ENCODE measurements around the gene LTBP2. TPM values are rescaled to one million over a fixed set of nuclear protein-coding genes. Genes with fewer than 3 reads are reported as not detected.

The LTBP2 gene
- total and polyA plus RNA-seq, 2 experiments from 2014 or later, result 2.0 to 5.4 TPM

DNA sequence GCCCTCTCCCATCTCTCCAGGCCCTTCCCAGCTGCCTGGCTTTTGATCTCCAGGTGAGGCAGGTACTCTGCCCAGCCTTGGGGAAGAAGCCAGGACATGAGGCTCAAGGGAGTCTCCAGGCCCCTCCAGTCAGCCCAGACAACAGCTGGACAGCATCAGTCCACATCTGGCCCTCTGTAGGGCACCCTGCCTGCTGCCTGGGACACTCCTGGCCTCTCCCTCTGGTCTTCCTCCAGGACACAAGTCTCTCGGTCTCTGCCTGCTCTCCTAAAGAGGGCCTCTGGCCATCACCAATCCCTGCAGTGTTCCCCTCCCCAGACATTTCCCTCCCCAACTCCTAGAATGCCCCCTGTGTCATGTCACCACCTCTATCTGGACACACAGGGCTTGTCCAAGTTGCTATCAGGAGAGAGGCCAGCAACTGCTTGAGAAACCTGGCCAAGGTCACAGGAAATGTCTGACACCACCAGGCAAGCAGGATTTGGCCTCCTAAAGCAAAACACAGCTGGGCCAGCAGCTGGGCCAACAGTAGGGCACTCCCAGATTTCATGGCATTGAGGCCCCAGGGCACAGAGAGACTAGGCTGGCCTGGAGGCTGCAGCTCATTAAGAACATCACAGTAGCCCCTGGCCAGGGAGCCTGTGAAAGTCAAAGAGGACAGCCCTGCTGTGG, 29.0 kb downstream of the LTBP2 start:
- DNase-seq (ENCODE audit: low read depth in 1 of 2, low spot score in 1 of 2), result peak; percentile 54 to 73
- Histone ChIP-seq H3K9me3 (ENCODE audit: low read depth) (no peaks in the 10 kb centered on the region), H3K4me3 (no peak overlapping the region), H3K36me3 (no peaks in the 10 kb centered on the region), H3K4me1 (ENCODE audit: low read depth) (peaks cover 17% of the 10 kb centered on the region), H3K27ac (peak overlapping the region; percentile 73), H3K27me3 (no peaks in the 10 kb centered on the region)
- TF ChIP-seq, protein P1, sequence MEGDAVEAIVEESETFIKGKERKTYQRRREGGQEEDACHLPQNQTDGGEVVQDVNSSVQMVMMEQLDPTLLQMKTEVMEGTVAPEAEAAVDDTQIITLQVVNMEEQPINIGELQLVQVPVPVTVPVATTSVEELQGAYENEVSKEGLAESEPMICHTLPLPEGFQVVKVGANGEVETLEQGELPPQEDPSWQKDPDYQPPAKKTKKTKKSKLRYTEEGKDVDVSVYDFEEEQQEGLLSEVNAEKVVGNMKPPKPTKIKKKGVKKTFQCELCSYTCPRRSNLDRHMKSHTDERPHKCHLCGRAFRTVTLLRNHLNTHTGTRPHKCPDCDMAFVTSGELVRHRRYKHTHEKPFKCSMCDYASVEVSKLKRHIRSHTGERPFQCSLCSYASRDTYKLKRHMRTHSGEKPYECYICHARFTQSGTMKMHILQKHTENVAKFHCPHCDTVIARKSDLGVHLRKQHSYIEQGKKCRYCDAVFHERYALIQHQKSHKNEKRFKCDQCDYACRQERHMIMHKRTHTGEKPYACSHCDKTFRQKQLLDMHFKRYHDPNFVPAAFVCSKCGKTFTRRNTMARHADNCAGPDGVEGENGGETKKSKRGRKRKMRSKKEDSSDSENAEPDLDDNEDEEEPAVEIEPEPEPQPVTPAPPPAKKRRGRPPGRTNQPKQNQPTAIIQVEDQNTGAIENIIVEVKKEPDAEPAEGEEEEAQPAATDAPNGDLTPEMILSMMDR (IDR thresholded peaks at IDR 0.05; ENCODE audit: low read depth, low read length), result no peak

DNA sequence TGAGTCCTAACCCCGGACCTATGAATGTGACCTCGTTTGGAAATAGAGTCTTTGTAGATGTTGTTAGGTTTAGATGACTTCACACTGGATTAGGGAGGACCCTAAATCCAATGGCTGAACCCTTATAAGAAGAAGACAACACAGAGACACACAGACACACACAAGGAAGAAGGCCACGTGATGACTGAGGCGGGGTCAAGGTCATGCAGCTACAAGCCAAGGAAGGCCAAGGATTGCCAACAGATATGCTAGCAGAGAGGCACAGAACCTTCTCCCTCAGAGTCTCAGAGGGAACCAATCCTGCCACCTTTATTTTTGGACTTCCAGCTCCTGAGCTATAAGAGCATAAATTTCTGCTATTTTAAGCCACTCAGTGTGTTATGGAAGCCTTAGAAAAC, 31.8 kb downstream of the LTBP2 start:
- H3K4me3 ChIP-seq, result no peak overlapping the region
- no peak for DNase-seq (ENCODE audit: low read depth in 1 of 2, low spot score in 1 of 2)
- H3K36me3 ChIP-seq, result no peaks in the 10 kb centered on the region
- H3K4me1 ChIP-seq (ENCODE audit: low read depth), result peaks cover 17% of the 10 kb centered on the region
- TF ChIP-seq, protein P1 (IDR thresholded peaks at IDR 0.05; ENCODE audit: low read depth, low read length), result no peak
- no peak overlapping the region for H3K27ac ChIP-seq
- no peaks in the 10 kb centered on the region for H3K27me3 ChIP-seq
- H3K9me3 ChIP-seq (ENCODE audit: low read depth), result no peaks in the 10 kb centered on the region

DNA sequence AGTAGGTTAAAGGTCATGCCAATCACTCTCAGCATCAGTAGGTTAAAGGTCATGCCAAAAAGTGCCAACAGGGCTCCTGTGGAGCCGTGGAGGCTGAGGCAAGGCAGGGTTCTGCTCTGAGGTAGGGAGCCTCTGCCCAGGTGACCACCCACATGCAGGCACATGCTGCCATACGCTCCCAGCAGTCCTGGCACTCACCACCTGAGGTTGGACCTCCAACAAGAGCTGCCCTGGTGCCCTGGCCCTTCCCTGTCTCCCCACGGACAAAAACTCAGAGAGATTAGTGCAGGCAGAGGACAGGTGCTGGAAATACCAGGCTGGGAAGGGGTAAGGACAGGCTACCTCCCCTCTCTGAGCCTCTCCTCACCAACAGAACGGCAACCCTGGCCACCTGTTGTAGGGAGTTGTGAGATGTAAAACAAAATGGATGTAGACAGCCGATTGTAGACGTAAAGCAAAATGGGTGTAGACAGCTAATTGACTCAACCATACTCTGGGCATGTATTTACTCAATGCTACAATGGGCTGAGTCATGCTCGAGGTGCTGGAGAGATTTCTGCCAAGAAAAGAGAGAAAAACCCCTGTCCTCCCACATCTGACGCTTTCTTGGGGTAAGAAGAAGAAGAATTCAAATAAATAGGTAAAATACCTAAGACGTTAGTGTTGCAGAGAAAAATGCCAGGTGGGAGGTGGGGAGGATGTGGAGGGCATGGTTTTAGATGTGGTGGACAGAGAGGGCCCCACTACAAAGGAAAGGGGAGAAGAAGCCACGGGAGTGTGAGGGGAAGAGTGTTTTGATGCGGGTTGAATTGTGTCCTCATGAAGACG, 32.4 kb downstream of the LTBP2 start:
- Histone ChIP-seq H3K9me3 (ENCODE audit: low read depth) (no peaks in the 10 kb centered on the region), H3K27ac (no peak overlapping the region), H3K4me1 (ENCODE audit: low read depth) (peaks cover 17% of the 10 kb centered on the region), H3K36me3 (no peaks in the 10 kb centered on the region), H3K4me3 (no peak overlapping the region), H3K27me3 (no peaks in the 10 kb centered on the region)
- TF ChIP-seq, protein P1 (IDR thresholded peaks at IDR 0.05; ENCODE audit: low read depth, low read length), result no peak
- peak in 1 of 2 donors; percentile 87 for DNase-seq (ENCODE audit: low read depth in 1 of 2, low spot score in 1 of 2)

DNA sequence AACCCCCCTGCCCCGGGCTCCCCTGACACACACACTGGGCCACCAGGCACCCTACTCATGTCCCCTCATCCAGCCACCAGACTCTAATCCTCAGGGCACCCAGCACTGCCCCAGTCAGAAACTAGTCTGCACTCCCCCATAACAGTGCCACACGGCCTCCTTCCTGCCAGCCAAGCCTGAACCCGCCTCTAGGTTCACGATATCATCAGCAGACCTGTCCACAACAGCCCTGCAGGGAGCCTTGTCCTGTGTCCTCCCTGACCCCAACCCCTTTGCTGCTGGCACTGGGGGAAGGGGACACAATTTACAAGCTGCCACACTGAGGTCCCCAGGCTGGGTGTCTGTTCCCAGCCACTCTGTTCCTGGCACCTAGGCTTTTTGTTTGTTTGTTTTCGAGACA, 33.6 kb downstream of the LTBP2 start:
- H3K27ac ChIP-seq, result no peak overlapping the region
- no peaks in the 10 kb centered on the region for H3K36me3 ChIP-seq
- DNase-seq (ENCODE audit: low read depth in 1 of 2, low spot score in 1 of 2), result no peak
- H3K27me3 ChIP-seq, result no peaks in the 10 kb centered on the region
- peaks cover 13% of the 10 kb centered on the region for H3K4me1 ChIP-seq (ENCODE audit: low read depth)
- no peak overlapping the region for H3K4me3 ChIP-seq
- no peaks in the 10 kb centered on the region for H3K9me3 ChIP-seq (ENCODE audit: low read depth)
- TF ChIP-seq, protein P1 (IDR thresholded peaks at IDR 0.05; ENCODE audit: low read depth, low read length), result no peak

DNA sequence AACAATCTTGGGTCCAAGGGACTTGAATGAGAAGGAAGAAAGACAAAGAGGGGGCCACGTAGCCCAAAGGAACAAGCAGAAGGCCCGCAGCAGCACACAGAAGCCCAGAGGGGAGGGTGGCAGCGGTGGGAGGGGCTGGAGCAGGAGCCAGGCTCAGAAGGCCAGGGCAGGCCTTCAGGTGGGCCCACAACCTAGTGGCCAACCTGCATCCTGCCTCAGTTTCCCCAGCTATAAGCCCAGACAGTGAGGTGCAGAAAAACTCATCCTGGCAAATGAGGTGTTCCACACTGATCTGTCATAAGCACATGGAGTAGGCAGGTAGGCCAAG, 34.1 kb downstream of the LTBP2 start:
- TF ChIP-seq, protein P1 (IDR thresholded peaks at IDR 0.05; ENCODE audit: low read depth, low read length), result no peak
- Histone ChIP-seq H3K9me3 (ENCODE audit: low read depth) (no peaks in the 10 kb centered on the region), H3K4me3 (no peak overlapping the region), H3K36me3 (no peaks in the 10 kb centered on the region), H3K27me3 (no peaks in the 10 kb centered on the region), H3K27ac (no peak overlapping the region), H3K4me1 (ENCODE audit: low read depth) (peaks cover 7% of the 10 kb centered on the region)
- no peak for DNase-seq (ENCODE audit: low read depth in 1 of 2, low spot score in 1 of 2)
